GM23338 (cell line): ENCODE data around the gene AGAP1. TPM values are rescaled to one million over a fixed set of nuclear protein-coding genes. Genes with fewer than 3 reads are reported as not detected.

ENCODE experiments used
- ATAC-seq: fragments of 200-7000 bp; cut with Tn5 transposase; 3 replicates; pipeline ENCODE4 v1.9.1; 2020
- DNase-seq: peaks from one replicate; pipeline ENCODE4 v3.0.0-alpha.2; 2015; ENCODE audit warnings: low spot score
- H2AFZ ChIP-seq: fragments of 200-600 bp; sonication (generic); 2 replicates; pipeline ENCODE4 v1.8.0; 2016; ENCODE audit warnings: antibody characterized with exemption, mild to moderate bottlenecking, moderate library complexity
- H3F3A ChIP-seq: fragments of 200-600 bp; sonication (generic); replicated peaks from 2 replicates; pipeline ENCODE4 v1.8.0; 2017; ENCODE audit warnings: antibody characterized with exemption, mixed run types, low read depth
- H3K27ac ChIP-seq: fragments of 200-600 bp; sonication (generic); 2 replicates; pipeline ENCODE4 v1.6.1; 2016; ENCODE audit warnings: low read depth
- H3K27me3 ChIP-seq: fragments of 200-600 bp; sonication (generic); 2 replicates; pipeline ENCODE4 v1.8.0; 2016; ENCODE audit warnings: mild to moderate bottlenecking, mixed run types, moderate library complexity; ENCODE audit not compliant: insufficient read depth
- H3K36me3 ChIP-seq: fragments of 200-600 bp; sonication (generic); 2 replicates; pipeline ENCODE4 v1.8.0; 2016; ENCODE audit warnings: mild to moderate bottlenecking; ENCODE audit not compliant: insufficient read depth
- H3K4me1 ChIP-seq: fragments of 200-600 bp; sonication (generic); 2 replicates; pipeline ENCODE4 v1.8.0; 2016; ENCODE audit warnings: mild to moderate bottlenecking, moderate library complexity; ENCODE audit not compliant: insufficient read depth
- H3K4me2 ChIP-seq: fragments of 200-600 bp; sonication (generic); 2 replicates; pipeline ENCODE4 v1.7.1; 2017; ENCODE audit warnings: mixed run types
- H3K4me3 ChIP-seq: fragments of 200-600 bp; sonication (generic); 2 replicates; pipeline ENCODE4 v1.6.1; 2016; ENCODE audit warnings: mixed run types
- H3K79me2 ChIP-seq: fragments of 200-600 bp; sonication (generic); replicated peaks from 2 replicates; pipeline ENCODE4 v1.8.0; 2017; ENCODE audit warnings: mild to moderate bottlenecking; ENCODE audit not compliant: insufficient read depth
- H3K9me2 ChIP-seq: fragments of 200-600 bp; sonication (generic); 2 replicates; pipeline ENCODE4 v1.8.0; 2017; ENCODE audit not compliant: insufficient read depth
- H4K20me1 ChIP-seq: fragments of 200-600 bp; sonication (generic); replicated peaks from 2 replicates; pipeline ENCODE4 v1.8.0; 2017; ENCODE audit warnings: mild to moderate bottlenecking; ENCODE audit not compliant: insufficient read depth
- H3K27ac Mint-ChIP-seq: 2 replicates; pipeline ENCODE4 v1.8.0; 2020; ENCODE audit warnings: inconsistent platforms, mild to moderate bottlenecking, moderate library complexity, mixed read lengths
- H3K27me3 Mint-ChIP-seq: 3 replicates; pipeline ENCODE4 v1.8.0; 2022; ENCODE audit warnings: low read depth, mild to moderate bottlenecking, moderate library complexity, mixed read lengths, inconsistent platforms; ENCODE audit not compliant: insufficient read depth, poor library complexity
- H3K36me3 Mint-ChIP-seq: 3 replicates; pipeline ENCODE4 v1.8.0; 2021; ENCODE audit warnings: low read depth, mild to moderate bottlenecking, inconsistent platforms, moderate library complexity, mixed read lengths
- H3K4me1 Mint-ChIP-seq: 3 replicates; pipeline ENCODE4 v1.8.0; 2020; ENCODE audit warnings: mild to moderate bottlenecking, inconsistent platforms, mixed read lengths
- H3K4me3 Mint-ChIP-seq: 3 replicates; pipeline ENCODE4 v1.8.0; 2021; ENCODE audit warnings: moderate library complexity, mild to moderate bottlenecking, inconsistent platforms, mixed read lengths
- H3K9me3 Mint-ChIP-seq: 3 replicates; pipeline ENCODE4 v1.8.0; 2020; ENCODE audit warnings: moderate library complexity, mild to moderate bottlenecking, inconsistent platforms, mixed read lengths
- CREB1 ChIP-seq: fragments of 250-450 bp; sonication (Bioruptor Pico); IDR thresholded peaks from 2 replicates; pipeline ENCODE4 v1.5.0; 2020; ENCODE audit warnings: low read depth, mild to moderate bottlenecking, moderate library complexity
- NANOG ChIP-seq: IDR thresholded peaks from 2 replicates; pipeline ENCODE4 v1.6.1; 2016; ENCODE audit warnings: antibody characterized with exemption, borderline replicate concordance
- ZNF331 ChIP-seq: fragments of 250-450 bp; sonication (Bioruptor Pico); IDR thresholded peaks from 2 replicates; pipeline ENCODE4 v1.5.0; 2020; ENCODE audit warnings: low read depth, mild to moderate bottlenecking, moderate library complexity
- polyA plus RNA-seq: library from polyadenylated mRNA; unstranded; fragments of >200 nt; fragmentation: Nextera tagmentation; extraction: Ambion mirVana; gene quantifications from 2 replicates; pipeline ENCODE4 v1.2.1, GENCODE V29; 2016
- total RNA-seq: library from RNA; depleted of rRNA; stranded (reverse); fragments of >200 nt; shearing (Covaris generic); gene quantifications from 2 replicates; pipeline ENCODE4 v1.2.3, GENCODE V29; 2014
- TF ChIP-seq, protein P1 (sequence below): fragments of 250-450 bp; sonication (Bioruptor Pico); IDR thresholded peaks from 2 replicates; pipeline ENCODE4 v1.5.0; 2020; ENCODE audit warnings: mild to moderate bottlenecking, moderate library complexity
- TF ChIP-seq, protein P2 (sequence below): IDR thresholded peaks from one replicate; pipeline ENCODE4 v1.6.1; 2018; ENCODE audit warnings: antibody characterized with exemption; ENCODE audit not compliant: unreplicated experiment

The AGAP1 gene
- total and polyA plus RNA-seq, 2 experiments from 2014 or later, result 13.3 to 27.9 TPM

DNA sequence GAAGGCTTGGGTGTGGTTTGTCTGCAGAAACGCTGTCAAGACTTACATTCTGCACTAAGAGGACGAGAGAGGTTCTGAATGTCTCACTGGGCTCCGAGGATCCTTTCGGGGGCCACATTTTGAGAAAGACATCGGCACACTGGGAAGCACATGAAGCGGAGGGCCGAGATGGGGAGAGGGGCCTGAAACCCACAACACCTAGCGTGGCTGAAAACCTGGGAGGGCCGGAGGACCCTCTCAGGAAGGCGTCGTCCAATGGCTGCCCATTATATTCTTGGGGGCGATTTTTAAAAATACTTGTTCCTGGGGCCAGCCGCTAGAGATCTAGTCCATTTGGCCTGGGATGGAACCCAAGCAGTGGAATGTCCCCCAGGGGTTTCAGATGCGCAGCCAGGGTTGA, 444.8 kb downstream of the AGAP1 start (continued):
- TF ChIP-seq, protein P1, sequence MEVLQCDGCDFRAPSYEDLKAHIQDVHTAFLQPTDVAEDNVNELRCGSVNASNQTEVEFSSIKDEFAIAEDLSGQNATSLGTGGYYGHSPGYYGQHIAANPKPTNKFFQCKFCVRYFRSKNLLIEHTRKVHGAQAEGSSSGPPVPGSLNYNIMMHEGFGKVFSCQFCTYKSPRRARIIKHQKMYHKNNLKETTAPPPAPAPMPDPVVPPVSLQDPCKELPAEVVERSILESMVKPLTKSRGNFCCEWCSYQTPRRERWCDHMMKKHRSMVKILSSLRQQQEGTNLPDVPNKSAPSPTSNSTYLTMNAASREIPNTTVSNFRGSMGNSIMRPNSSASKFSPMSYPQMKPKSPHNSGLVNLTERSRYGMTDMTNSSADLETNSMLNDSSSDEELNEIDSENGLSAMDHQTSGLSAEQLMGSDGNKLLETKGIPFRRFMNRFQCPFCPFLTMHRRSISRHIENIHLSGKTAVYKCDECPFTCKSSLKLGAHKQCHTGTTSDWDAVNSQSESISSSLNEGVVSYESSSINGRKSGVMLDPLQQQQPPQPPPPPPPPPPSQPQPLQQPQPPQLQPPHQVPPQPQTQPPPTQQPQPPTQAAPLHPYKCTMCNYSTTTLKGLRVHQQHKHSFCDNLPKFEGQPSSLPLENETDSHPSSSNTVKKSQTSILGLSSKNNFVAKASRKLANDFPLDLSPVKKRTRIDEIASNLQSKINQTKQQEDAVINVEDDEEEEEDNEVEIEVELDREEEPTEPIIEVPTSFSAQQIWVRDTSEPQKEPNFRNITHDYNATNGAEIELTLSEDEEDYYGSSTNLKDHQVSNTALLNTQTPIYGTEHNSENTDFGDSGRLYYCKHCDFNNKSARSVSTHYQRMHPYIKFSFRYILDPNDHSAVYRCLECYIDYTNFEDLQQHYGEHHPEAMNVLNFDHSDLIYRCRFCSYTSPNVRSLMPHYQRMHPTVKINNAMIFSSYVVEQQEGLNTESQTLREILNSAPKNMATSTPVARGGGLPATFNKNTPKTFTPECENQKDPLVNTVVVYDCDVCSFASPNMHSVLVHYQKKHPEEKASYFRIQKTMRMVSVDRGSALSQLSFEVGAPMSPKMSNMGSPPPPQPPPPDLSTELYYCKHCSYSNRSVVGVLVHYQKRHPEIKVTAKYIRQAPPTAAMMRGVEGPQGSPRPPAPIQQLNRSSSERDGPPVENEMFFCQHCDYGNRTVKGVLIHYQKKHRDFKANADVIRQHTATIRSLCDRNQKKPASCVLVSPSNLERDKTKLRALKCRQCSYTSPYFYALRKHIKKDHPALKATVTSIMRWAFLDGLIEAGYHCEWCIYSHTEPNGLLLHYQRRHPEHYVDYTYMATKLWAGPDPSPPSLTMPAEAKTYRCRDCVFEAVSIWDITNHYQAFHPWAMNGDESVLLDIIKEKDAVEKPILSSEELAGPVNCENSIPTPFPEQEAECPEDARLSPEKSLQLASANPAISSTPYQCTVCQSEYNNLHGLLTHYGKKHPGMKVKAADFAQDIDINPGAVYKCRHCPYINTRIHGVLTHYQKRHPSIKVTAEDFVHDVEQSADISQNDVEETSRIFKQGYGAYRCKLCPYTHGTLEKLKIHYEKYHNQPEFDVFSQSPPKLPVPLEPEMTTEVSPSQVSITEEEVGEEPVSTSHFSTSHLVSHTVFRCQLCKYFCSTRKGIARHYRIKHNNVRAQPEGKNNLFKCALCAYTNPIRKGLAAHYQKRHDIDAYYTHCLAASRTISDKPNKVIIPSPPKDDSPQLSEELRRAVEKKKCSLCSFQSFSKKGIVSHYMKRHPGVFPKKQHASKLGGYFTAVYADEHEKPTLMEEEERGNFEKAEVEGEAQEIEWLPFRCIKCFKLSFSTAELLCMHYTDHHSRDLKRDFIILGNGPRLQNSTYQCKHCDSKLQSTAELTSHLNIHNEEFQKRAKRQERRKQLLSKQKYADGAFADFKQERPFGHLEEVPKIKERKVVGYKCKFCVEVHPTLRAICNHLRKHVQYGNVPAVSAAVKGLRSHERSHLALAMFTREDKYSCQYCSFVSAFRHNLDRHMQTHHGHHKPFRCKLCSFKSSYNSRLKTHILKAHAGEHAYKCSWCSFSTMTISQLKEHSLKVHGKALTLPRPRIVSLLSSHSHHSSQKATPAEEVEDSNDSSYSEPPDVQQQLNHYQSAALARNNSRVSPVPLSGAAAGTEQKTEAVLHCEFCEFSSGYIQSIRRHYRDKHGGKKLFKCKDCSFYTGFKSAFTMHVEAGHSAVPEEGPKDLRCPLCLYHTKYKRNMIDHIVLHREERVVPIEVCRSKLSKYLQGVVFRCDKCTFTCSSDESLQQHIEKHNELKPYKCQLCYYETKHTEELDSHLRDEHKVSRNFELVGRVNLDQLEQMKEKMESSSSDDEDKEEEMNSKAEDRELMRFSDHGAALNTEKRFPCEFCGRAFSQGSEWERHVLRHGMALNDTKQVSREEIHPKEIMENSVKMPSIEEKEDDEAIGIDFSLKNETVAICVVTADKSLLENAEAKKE (CRISPR knock-in tag), result no peak
- TF ChIP-seq CREB1 (CRISPR knock-in tag), result no peak

DNA sequence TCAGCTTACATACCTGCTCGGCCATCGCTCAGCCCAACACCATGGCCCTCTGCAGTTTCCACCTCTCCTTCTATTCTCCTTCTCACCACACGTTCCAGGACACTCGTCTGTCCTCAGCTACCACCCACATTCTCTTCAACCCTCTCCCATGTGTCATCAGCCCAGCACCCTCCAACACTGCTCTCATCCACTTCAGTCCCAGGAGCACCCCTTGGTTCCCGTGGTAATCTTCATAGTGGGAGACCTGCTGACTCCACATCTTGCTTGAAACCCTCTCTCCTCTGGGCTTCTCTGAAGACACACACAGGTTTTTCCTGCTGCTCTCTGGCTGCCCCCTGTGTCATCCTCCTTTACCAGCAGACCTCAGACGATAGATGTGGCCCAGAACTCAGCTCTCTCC, 445.6 kb downstream of the AGAP1 start:
- Mint-ChIP-seq H3K4me1 (peaks cover 15% of the 10 kb centered on the region), H3K9me3 (no peaks in the 10 kb centered on the region), H3K36me3 (peaks cover 8% of the 10 kb centered on the region; the same call in 2 of the 3 replicates), H3K27me3 (peaks cover 5% of the 10 kb centered on the region), H3K4me3 (no peak overlapping the region), H3K27ac (no peak overlapping the region)
- Histone ChIP-seq H3K4me1 (peaks cover 4% of the 10 kb centered on the region; the same call in 1 of the 2 replicates), H3K79me2 (no peaks in the 10 kb centered on the region), H2AFZ (no peak overlapping the region), H3K27me3 (no peaks in the 10 kb centered on the region), H3K27ac (no peak overlapping the region), H3F3A (no peaks in the 10 kb centered on the region), H3K4me3 (no peak overlapping the region), H4K20me1 (no peaks in the 10 kb centered on the region), H3K36me3 (no peaks in the 10 kb centered on the region), H3K4me2 (no peak overlapping the region), H3K9me2 (no peaks in the 10 kb centered on the region)
- DNase-seq (no peak), ATAC-seq (no peak)
- TF ChIP-seq ZNF331 (CRISPR knock-in tag) (no peak), NANOG (no peak)
- TF ChIP-seq, protein P1 (CRISPR knock-in tag), result no peak
- TF ChIP-seq, protein P2, sequence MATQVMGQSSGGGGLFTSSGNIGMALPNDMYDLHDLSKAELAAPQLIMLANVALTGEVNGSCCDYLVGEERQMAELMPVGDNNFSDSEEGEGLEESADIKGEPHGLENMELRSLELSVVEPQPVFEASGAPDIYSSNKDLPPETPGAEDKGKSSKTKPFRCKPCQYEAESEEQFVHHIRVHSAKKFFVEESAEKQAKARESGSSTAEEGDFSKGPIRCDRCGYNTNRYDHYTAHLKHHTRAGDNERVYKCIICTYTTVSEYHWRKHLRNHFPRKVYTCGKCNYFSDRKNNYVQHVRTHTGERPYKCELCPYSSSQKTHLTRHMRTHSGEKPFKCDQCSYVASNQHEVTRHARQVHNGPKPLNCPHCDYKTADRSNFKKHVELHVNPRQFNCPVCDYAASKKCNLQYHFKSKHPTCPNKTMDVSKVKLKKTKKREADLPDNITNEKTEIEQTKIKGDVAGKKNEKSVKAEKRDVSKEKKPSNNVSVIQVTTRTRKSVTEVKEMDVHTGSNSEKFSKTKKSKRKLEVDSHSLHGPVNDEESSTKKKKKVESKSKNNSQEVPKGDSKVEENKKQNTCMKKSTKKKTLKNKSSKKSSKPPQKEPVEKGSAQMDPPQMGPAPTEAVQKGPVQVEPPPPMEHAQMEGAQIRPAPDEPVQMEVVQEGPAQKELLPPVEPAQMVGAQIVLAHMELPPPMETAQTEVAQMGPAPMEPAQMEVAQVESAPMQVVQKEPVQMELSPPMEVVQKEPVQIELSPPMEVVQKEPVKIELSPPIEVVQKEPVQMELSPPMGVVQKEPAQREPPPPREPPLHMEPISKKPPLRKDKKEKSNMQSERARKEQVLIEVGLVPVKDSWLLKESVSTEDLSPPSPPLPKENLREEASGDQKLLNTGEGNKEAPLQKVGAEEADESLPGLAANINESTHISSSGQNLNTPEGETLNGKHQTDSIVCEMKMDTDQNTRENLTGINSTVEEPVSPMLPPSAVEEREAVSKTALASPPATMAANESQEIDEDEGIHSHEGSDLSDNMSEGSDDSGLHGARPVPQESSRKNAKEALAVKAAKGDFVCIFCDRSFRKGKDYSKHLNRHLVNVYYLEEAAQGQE, result no peak
